AG09309 (cell line): Measurements from ENCODE around the gene RERE.

ENCODE experiments used
- DNase-seq: peaks from one replicate; pipeline ENCODE4 v3.0.0-alpha.2; 2010; ENCODE audit warnings: low read depth
- H3K4me3 ChIP-seq: 2 replicates; pipeline ENCODE4 v1.5.1; 2011; ENCODE audit warnings: mild to moderate bottlenecking, low read depth, low read length, moderate library complexity; ENCODE audit not compliant: control insufficient read depth
- CTCF ChIP-seq: IDR thresholded peaks from 2 replicates; pipeline ENCODE4 v1.5.1; 2011; ENCODE audit warnings: mild to moderate bottlenecking, low read depth, low read length, inconsistent platforms; ENCODE audit not compliant: insufficient read depth, control insufficient read depth; ENCODE audit errors: missing control alignments

RERE gene

GRCh38 chr1:8460132-8460544, 357.3 kb downstream of the RERE start:
- H3K4me3 ChIP-seq: no peak overlapping the region
- TF ChIP-seq CTCF: no peak
- no peak for DNase-seq

- no peak overlapping the region for H3K4me3 ChIP-seq
- DNase-seq: no peak
- no peak for TF ChIP-seq CTCF
Observed at GRCh38 chr1:8458607-8459006, 358.8 kb downstream of the RERE start.

- DNase-seq: no peak
- TF ChIP-seq CTCF: no peak
- no peak overlapping the region for H3K4me3 ChIP-seq
Observed at GRCh38 chr1:8457760-8458381, 359.6 kb downstream of the RERE start.

GRCh38 chr1:8456991-8457390, 360.4 kb downstream of the RERE start:
- DNase-seq: no peak
- TF ChIP-seq CTCF: no peak
- H3K4me3 ChIP-seq: no peak overlapping the region

GRCh38 chr1:8456308-8456912, 361.0 kb downstream of the RERE start:
- DNase-seq: no peak
- no peak for TF ChIP-seq CTCF
- H3K4me3 ChIP-seq: no peak overlapping the region

GRCh38 chr1:8455700-8456307, 361.6 kb downstream of the RERE start:
- TF ChIP-seq CTCF: no peak
- DNase-seq: no peak
- no peak overlapping the region for H3K4me3 ChIP-seq
